HL-60/S4 (cell line): Measurements from ENCODE around the gene SCAMP1.

Source experiments
- in situ Hi-C: fragments of 300-500 bp; cut with MboI; formaldehyde crosslinking; loops from 2 replicates; pipeline ENCODE4 v1.14.3; 2022; ENCODE audit warnings: low sequenced_read_pairs

Gene SCAMP1

GRCh38 chr5:78492224-78492623, 131.8 kb downstream of the SCAMP1 start:
- in situ Hi-C loops = no loop called here

- in situ Hi-C loops = no loop called here
Measured at GRCh38 chr5:78492650-78493049, 132.2 kb downstream of the SCAMP1 start.

- in situ Hi-C loops = no loop called here
Measured at GRCh38 chr5:78495800-78496199, 135.4 kb downstream of the SCAMP1 start.

GRCh38 chr5:78496373-78496772, 136.0 kb downstream of the SCAMP1 start:
- in situ Hi-C loops = no loop called here

GRCh38 chr5:78497573-78498533, 137.4 kb downstream of the SCAMP1 start:
- in situ Hi-C loops = no loop called here

GRCh38 chr5:78499485-78499884, 139.1 kb downstream of the SCAMP1 start:
- in situ Hi-C loops = no loop called here

- in situ Hi-C loops = no loop called here
Measured at GRCh38 chr5:78500028-78500427, 139.6 kb downstream of the SCAMP1 start.

- in situ Hi-C loops = no loop called here
Measured at GRCh38 chr5:78500871-78501270, 140.5 kb downstream of the SCAMP1 start.

- in situ Hi-C loops = no loop called here
Measured at GRCh38 chr5:78501411-78502352, 141.3 kb downstream of the SCAMP1 start.

- in situ Hi-C loops = no loop called here
Measured at GRCh38 chr5:78503958-78504653, 143.7 kb downstream of the SCAMP1 start.

- in situ Hi-C loops = no loop called here
Measured at GRCh38 chr5:78504704-78505677, 144.6 kb downstream of the SCAMP1 start.

GRCh38 chr5:78505860-78506259, 145.4 kb downstream of the SCAMP1 start:
- in situ Hi-C loops = no loop called here

GRCh38 chr5:78506261-78507024, 146.0 kb downstream of the SCAMP1 start:
- in situ Hi-C loops = no loop called here

GRCh38 chr5:78507531-78507930, 147.1 kb downstream of the SCAMP1 start:
- in situ Hi-C loops = no loop called here

- in situ Hi-C loops = no loop called here
Measured at GRCh38 chr5:78508186-78508765, 147.9 kb downstream of the SCAMP1 start.

GRCh38 chr5:78509145-78509865, 148.9 kb downstream of the SCAMP1 start:
- in situ Hi-C loops = no loop called here

GRCh38 chr5:78509884-78510769, 149.7 kb downstream of the SCAMP1 start:
- in situ Hi-C loops = no loop called here
